Activated naive CD4-positive, alpha-beta T cell (primary cell): Measurements from ENCODE around the gene MARCKSL1.
"Not testable (repeated sequence)": the region's sequence is repeated elsewhere in the genome, so short reads cannot be mapped to it uniquely, and the experiment has no call there.

Experiments used
- DNase-seq, 4 experiments: peaks; one replicate each; lab custom pipeline; 2025; lab: John Stamatoyannopoulos, UW

The MARCKSL1 gene

GRCh38 chr1:32333251-32333963 is 2.6 kb downstream of the MARCKSL1 start:
- DNase-seq, result no peak

DNA sequence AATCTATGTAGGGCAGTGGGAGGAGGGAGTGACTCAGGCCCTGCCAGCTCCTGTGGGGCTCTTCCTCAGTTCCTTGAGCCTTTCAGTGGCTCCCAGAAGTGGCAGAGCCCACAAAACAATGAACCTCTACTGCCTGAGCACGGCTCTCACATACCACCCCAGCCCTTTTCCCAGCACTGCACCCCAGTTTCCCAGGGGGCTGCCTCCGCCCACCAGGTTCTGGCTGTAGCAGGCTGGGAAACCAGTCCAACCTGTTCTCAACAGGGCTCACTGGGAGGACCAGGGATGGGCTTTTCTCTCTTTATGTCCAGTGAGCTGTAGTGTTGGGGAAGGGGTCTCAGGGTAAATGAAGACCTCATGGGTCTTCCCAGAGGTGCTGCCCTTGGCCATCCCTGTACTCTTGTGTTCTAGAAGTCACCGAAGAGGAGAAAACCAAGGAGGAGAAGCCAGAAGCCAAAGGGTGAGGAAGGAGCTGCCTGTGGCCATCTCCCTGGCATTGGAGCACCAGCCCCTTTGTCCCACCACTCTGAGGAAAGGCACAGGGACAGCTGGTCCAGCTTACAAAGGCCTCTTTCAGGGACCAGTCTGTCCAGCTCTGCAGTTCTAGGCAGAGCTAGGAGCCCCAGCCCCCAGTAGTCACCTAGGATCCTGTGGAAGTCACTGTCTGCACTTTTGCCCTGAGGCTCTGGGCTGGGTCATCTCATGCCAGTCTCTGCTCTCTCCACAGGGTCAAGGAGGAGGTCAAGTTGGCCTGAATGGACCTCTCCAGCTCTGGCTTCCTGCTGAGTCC is 3.5 kb downstream of the MARCKSL1 start:
- DNase-seq, result no peak

GRCh38 chr1:32331549-32331948 is 4.5 kb downstream of the MARCKSL1 start:
- DNase-seq, result no peak

- DNase-seq, result no peak
Observed at GRCh38 chr1:32330558-32331151, 5.4 kb downstream of the MARCKSL1 start.

DNA sequence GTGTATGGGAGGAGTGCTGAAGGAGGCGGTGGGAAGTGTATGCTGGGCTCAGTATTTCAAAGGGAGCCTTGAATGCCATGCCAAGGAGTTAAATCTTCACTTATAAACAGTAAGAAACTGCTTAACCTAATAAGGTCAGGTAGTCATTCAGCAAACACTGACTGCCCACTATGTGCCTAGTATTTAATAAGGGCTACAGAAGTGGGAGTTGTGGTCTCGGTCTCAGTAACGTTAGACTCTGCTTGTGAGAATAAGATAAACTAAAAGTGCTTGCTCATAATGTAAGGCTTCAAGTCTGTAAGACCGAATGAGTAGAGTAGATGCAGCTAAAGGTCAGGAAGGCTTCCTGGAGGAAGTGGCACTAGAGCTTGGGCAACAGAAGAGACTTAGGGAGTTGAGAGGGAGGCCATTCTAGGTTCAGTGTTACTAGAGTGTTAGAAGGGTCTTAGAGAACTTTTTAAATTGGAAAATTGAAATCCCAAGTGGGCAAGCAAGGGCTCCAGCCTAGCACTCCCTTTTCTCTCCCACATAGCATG is 6.0 kb downstream of the MARCKSL1 start:
- DNase-seq, result no peak

GRCh38 chr1:32327204-32327603 is 8.8 kb downstream of the MARCKSL1 start:
- DNase-seq, result no peak

DNA sequence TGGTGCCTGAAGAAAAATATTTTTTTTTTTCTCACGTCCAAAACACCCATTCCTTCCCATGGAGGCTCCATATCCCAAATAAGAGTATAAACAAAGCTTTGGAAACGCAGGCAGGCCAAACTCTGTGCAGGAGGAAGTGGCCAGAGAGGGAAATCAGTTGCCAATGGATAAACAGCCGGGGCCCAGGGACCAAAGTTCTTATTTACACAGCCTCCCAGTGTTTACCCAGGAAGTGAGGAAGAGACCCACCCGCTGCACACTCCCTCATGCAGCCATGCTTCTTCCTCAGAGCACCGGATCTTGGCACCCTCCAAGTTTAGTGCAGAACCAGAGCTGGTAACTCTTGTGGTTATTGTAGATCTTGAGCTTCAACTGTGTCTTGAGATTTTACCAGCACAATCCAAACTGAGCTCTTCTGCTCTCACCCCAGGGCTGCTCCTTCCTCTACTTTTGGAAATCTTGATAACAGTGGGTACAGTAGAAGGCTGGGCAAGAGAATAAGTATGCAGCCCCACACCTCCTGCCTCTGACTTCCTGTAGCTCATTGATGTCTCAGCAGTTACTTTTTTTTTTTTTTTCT is 14.2 kb downstream of the MARCKSL1 start:
- DNase-seq, result no peak

DNA sequence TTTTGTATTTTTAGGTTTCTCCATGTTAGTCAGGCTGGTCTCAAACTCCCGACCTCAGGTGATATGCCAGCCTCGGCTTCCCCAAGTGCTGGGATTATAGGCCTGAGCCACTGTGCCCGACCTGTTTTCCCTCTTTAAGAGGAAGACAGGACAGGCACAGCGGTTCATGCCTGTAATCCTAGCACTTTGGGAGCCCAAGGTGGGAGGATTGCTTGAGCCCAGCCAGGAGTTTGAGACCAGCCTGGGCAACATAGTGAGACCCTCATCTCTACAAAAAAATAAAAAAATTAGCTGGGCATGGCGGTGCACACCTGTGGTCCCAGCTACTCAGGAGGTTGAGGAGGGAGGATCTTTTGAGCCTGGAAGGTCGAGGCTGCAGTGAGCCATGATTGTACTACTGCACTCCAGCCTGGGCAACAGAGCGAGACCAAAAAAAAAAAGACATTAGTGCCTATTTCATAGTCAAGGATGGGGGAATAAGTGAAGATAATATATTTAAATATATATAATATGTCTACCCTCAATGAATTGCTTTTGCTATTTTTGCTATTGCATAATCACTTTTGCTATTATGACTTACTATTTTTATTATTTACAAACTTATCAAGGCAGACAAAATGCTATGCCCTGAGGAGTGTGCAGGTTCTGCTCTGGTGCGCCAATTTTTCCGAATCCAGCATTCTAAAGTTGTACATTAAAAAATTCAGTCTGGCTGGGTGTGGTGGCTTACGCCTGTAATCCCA is 17.7 kb downstream of the MARCKSL1 start:
- no peak for DNase-seq

GRCh38 chr1:32316903-32317277 is 19.1 kb downstream of the MARCKSL1 start:
- no peak for DNase-seq

GRCh38 chr1:32311709-32312393 is 24.2 kb downstream of the MARCKSL1 start:
- DNase-seq, result no peak

GRCh38 chr1:32309960-32310359 is 26.1 kb downstream of the MARCKSL1 start:
- no peak for DNase-seq

DNA sequence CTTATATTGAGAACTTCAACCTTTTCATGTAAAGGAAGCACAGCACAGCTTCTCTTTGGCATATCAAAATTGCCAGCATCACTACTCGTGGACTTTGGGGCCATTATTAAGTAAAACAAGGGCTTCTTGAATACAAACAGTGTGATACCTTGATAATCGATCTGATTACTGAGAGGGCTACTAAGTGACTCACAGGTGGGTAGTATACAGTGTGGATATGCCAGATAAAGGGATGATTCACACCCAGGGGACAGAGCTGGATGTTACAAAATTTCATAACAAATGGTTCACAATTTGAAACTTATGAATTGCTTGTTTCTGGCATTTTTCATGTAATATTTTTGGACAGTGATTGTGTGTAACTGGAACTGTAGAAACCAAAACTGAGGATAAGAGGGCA is 28.7 kb downstream of the MARCKSL1 start:
- no peak for DNase-seq

GRCh38 chr1:32305310-32305709 is 30.7 kb downstream of the MARCKSL1 start:
- no peak for DNase-seq

DNA sequence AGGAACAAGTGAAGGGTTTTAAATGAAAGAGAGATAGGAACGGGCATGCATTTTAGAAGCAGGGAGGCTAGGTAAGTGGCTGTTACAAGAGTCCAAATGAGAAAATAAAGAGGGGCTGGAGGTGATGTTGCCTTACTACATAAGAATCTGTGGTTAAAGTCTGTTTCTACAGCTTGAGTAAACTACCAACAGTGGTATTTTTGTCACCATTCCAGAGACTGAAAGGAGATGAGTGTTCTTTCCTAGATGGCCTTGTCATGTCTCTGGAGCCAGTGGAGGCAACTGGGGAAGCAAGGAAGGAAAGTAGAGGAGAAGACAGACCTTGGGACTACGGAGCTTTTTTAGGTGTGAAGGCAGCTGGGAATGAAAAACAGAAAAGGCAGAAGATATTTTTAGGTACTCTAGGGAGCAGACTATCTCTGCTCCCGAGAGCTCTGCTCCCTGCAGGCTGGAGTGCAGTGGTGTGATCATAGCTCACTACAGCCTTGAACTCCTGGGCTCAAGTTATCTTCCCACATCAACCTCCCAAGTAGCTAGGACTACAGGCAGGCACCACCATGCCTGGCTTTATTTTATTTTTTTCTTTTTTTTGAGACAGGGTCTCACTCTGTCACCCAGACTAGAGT is 31.9 kb downstream of the MARCKSL1 start:
- no peak for DNase-seq

DNA sequence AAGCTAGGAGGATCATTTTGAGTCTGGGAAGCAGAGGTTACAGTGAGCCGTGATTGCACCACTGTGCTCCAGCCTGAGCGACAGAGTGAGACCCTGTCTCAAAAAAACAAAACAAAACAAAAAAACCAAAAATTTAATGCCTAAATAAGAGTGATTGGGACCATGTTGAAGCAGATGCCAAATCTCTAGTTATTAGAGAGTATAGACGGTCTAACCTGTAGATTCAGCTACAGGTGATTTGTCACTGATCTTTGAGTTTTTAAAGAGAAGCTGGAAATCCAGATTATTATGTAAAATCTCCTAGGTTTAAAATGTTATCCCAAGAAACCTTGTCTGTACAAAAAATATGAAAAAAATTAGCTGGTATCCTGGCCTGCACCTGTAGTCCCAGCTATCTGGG is 32.7 kb downstream of the MARCKSL1 start:
- DNase-seq, result no peak

- no peak for DNase-seq
Observed at GRCh38 chr1:32299327-32299726, 36.7 kb downstream of the MARCKSL1 start.

DNA sequence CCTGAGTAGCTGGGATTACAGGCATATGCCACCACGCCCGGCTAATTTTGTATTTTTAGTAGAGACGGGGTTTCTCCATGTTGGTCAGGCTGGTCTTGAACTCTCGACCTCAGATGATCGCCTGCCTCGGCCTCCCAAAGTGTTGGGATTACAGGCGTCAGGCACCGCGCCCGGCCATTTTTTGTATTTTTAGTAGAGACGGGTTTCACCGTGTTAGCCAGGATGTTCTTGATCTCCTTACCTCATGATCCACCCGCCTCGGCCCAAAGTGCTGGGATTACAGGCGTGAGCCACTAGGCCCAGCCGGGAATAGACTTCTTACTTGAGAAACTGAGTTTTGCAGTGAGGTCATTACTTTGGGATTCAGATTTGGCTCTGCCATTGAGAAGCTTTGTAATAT is 37.8 kb downstream of the MARCKSL1 start:
- DNase-seq, result not testable (repeated sequence)

DNA sequence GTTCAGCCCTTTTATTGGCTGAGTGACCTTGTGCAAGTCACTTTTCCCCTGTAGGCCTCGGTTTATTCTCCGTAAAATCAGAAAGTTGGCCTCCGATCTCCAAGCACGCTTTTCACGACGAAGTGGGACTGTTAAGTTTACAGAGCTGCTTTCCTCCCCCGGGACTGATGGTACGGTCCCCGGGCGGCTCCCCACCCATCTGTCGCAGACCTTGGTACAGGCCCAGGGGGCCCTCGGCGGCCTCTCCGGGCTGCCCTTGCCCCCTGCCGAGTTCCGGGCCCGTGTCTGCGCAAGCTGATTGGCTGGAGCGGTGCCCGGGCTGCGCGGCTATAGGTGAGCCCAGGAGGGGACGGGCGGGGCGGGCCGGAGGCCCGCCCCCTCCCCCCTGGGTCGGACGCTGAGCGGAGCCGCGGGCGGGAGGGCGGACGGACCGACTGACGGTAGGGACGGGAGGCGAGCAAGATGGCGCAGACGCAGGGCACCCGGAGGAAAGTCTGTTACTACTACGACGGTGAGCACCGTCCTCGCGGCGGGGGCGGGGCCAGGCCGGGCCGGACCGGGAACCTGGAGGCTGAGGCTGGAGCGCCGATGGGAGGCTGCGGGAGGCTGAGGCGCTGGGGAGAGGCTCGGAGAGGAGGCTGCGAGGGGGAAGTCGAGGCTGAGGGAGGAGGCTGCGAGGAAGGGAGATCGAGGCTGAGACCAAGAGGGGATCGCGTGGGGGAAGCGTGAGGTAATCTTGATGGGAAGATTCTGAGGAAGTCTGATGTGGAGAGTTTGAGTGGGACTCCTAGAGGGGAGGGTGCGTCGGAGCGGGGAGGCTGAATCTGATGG is 44.1 kb downstream of the MARCKSL1 start, which contains the start of gene HDAC1:
TSS of gene HDAC1 (plus strand) at position 376 of the 831 bp plus-strand sequence. CDS start at position 463, 87 bp downstream.
- DNase-seq, result peak; percentile 83 to 95 (median 92)

DNA sequence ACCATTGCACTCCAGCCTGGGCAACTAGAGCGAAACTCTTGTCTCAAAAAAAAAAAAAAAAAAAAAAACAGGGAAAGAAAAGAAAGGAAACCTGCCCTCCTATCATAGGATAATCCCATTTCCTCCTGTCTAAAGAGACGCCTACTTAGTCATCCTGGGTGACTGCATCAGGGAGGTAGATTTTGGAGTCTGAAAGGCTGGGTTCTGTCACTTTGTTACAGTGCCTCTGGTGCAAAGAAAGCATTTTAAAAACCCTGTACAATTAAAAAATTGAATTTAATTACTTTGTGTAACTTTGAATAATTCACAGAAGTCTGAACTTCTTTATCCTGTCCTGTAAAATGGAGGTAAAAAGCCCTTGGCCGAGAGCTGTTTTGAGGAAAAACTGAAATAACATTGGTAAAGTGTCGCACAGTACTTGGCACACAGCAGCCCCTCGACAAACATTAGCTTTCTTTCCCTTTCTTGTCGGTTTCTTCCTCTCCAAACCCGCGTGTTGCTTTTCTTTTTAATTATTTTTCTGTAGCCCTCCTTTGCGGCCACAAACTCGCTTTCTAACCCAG is 44.8 kb downstream of the MARCKSL1 start:
- no peak for DNase-seq
